A673 (cell line): ENCODE measurements around the gene PTCH1. TPM values are rescaled to one million over a fixed set of nuclear protein-coding genes. Genes with fewer than 3 reads are reported as not detected.

Source experiments
- BruUV-seq: library from RNA; stranded (reverse); fragments of 400-500 nt; replicated peaks from 2 replicates; lab custom pipeline; 2021; lab: Mats Ljungman, UMichigan
- CTCF ChIA-PET: fragments of 300-600 bp; sonication (Branson Sonifier 250); formaldehyde crosslinking; loops from one replicate; lab custom pipeline; 2022; ENCODE audit warnings: antibody characterized with exemption; lab: Charles Lee
- POLR2A ChIA-PET: fragments of 300-600 bp; sonication (Branson Sonifier 250); formaldehyde crosslinking; loops from one replicate; lab custom pipeline; 2022; ENCODE audit warnings: antibody characterized with exemption; ENCODE audit not compliant: low non-redundant PET; lab: Charles Lee
- DNase-seq: peaks from one replicate; pipeline ENCODE4 v3.0.0-alpha.2; 2015; ENCODE audit warnings: low spot score
- H3K27ac ChIP-seq: fragments of 200-600 bp; sonication (generic); 2 replicates; pipeline ENCODE4 v1.5.1; 2016; ENCODE audit warnings: mixed run types, low read depth, mild to moderate bottlenecking, mixed read lengths, antibody characterized with exemption, low read length; ENCODE audit not compliant: poor library complexity, severe bottlenecking
- H3K27me3 ChIP-seq: fragments of 200-600 bp; sonication (generic); replicated peaks from 2 replicates; pipeline ENCODE4 v1.6.1; 2017; ENCODE audit warnings: mixed run types, low read depth, mild to moderate bottlenecking, mixed read lengths, antibody characterized with exemption, low read length; ENCODE audit not compliant: insufficient read depth, poor library complexity
- H3K36me3 ChIP-seq: fragments of 200-600 bp; sonication (generic); 2 replicates; pipeline ENCODE4 v1.6.1; 2016; ENCODE audit warnings: mixed run types, mild to moderate bottlenecking, mixed read lengths, antibody characterized with exemption, low read length; ENCODE audit not compliant: insufficient read depth, poor library complexity, severe bottlenecking
- H3K4me1 ChIP-seq: fragments of 200-600 bp; sonication (generic); 2 replicates; pipeline ENCODE4 v1.6.1; 2017; ENCODE audit warnings: mixed run types, mild to moderate bottlenecking, mixed read lengths, antibody characterized with exemption, low read length; ENCODE audit not compliant: insufficient read depth, poor library complexity, severe bottlenecking
- H3K4me3 ChIP-seq: fragments of 200-600 bp; sonication (generic); 2 replicates; pipeline ENCODE4 v1.5.1; 2016; ENCODE audit warnings: low read depth, mixed run types, mild to moderate bottlenecking, mixed read lengths, low read length; ENCODE audit not compliant: poor library complexity, severe bottlenecking
- H3K9me3 ChIP-seq: fragments of 200-600 bp; sonication (generic); 2 replicates; pipeline ENCODE4 v1.6.1; 2016; ENCODE audit warnings: mixed run types, low read depth, mild to moderate bottlenecking, mixed read lengths, antibody characterized with exemption, low read length; ENCODE audit not compliant: poor library complexity, severe bottlenecking
- EZH2 ChIP-seq: fragments of 200-600 bp; sonication (generic); IDR thresholded peaks from 2 replicates; pipeline ENCODE4 v1.6.1; 2017; ENCODE audit warnings: borderline replicate concordance, low read depth, mild to moderate bottlenecking, mixed read lengths, antibody characterized with exemption, low read length; ENCODE audit not compliant: poor library complexity, severe bottlenecking
- intact Hi-C: fragments of 100-400 bp; cut with micrococcal nuclease; formaldehyde crosslinking; loops from one replicate; pipeline ENCODE4 v1.10.0; 2022; ENCODE audit not compliant: unreplicated experiment
- total RNA-seq: library from RNA; stranded (reverse); gene quantifications from 2 replicates; pipeline ENCODE4 v1.2.3, GENCODE V29; 2021
- TF ChIP-seq, protein P1 (sequence below): fragments of 300-800, 200-600 bp; sonication (generic); conservative IDR thresholded peaks from 2 replicates; pipeline ENCODE4 v1.5.1; 2017; ENCODE audit warnings: low read depth, mild to moderate bottlenecking, antibody characterized with exemption, low read length, moderate library complexity, mixed read lengths

Gene PTCH1
- total RNA-seq, 1 experiment from 2014 or later, result 36.5 TPM

DNA sequence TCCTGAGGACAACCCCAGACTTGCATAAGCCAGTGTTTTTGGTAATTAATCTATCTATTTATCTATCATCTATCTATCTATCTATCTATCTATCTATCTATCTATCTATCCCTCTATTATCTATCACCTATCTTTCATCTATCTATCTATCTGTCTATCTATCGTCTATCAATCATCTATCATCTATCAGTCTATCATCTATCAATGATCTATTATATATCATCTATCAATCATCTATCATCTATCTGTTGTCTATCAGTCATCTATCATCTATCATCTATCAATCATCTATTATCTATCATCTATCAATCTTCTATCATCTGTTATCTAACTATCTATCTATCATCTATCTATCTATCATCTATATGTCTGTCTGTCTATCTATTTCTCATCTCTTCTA lies 85.5 kb downstream of the PTCH1 start:
- Histone ChIP-seq H3K27me3 (no peaks in the 10 kb centered on the region), H3K36me3 (no peaks in the 10 kb centered on the region), H3K27ac (no peak overlapping the region), H3K4me3 (no peak overlapping the region), H3K9me3 (peaks cover 11% of the 10 kb centered on the region), H3K4me1 (peaks cover 5% of the 10 kb centered on the region)
- no TSS peak for BruUV-seq
- DNase-seq, result no peak
- ChIA-PET POLR2A (no interaction called here), CTCF (interaction anchor here (0.7 kb wide), 1 partner anchor 772 kb away, joined by 4 read pairs; no protein-coding TSS in a partner anchor)
- intact Hi-C loops, result no loop called here
- TF ChIP-seq EZH2, result no peak
- TF ChIP-seq, protein P1, sequence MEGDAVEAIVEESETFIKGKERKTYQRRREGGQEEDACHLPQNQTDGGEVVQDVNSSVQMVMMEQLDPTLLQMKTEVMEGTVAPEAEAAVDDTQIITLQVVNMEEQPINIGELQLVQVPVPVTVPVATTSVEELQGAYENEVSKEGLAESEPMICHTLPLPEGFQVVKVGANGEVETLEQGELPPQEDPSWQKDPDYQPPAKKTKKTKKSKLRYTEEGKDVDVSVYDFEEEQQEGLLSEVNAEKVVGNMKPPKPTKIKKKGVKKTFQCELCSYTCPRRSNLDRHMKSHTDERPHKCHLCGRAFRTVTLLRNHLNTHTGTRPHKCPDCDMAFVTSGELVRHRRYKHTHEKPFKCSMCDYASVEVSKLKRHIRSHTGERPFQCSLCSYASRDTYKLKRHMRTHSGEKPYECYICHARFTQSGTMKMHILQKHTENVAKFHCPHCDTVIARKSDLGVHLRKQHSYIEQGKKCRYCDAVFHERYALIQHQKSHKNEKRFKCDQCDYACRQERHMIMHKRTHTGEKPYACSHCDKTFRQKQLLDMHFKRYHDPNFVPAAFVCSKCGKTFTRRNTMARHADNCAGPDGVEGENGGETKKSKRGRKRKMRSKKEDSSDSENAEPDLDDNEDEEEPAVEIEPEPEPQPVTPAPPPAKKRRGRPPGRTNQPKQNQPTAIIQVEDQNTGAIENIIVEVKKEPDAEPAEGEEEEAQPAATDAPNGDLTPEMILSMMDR, result no peak

DNA sequence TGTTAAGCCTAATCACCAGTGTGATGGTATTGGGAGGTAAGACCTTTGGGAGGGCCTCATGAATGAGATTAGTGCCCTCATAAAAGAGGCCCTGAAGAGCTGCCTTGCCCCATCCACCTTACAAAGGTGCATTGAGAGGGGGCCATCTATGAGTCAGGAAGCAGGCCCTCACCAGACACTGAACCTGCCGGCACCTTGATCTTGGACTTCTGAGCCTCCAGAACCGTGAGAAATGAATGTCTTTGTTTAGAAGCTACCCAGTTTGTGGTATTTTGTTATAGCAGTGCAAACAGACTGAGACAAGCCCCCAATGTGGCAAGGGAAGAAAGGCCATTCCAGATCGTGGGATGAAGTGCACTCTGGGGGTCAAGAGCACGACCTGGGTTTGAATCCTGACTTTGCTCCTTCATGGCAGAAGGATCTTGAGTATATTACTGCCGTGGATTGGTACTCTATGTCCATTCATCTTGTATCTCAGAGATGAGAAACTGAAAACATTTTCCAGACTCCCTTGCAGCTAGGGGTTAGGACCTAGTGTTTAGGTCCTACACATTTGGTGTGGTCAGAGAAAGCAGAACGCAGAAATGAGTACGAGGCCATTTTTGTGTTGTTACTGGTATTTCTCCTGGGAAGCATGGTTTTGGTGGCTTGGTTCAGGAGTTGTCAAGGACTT lies 86.7 kb downstream of the PTCH1 start:
- H3K9me3 ChIP-seq, result peaks cover 11% of the 10 kb centered on the region
- H3K4me1 ChIP-seq, result peaks cover 5% of the 10 kb centered on the region
- no peaks in the 10 kb centered on the region for H3K36me3 ChIP-seq
- BruUV-seq, result no TSS peak
- CTCF ChIA-PET, result no interaction called here
- no peak for TF ChIP-seq EZH2
- TF ChIP-seq, protein P1, result no peak
- intact Hi-C loops, result no loop called here
- DNase-seq, result no peak
- H3K27me3 ChIP-seq, result no peaks in the 10 kb centered on the region
- POLR2A ChIA-PET, result no interaction called here
- no peak overlapping the region for H3K27ac ChIP-seq
- no peak overlapping the region for H3K4me3 ChIP-seq

DNA sequence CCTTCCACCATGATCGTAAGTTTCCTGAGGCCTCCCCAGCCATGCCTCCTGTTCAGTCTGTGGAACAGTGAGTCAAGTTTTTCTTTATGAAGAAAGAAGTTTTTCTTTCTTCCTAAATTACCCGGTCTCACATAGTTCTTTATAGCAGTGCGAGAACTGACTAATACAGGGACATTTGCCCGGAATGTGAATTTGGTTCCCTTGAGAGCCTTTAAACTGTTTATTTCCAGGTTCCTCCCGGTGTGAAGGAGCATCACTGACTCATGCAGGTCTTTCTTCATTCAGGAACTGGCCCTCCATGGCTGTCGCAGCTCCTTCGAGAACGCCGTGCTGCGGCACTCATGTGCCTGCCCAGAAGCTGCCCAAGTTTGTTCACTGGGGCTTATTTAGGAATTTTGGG lies 87.7 kb downstream of the PTCH1 start:
- TF ChIP-seq, protein P1, result no peak
- TF ChIP-seq EZH2, result no peak
- no TSS peak for BruUV-seq

More for the DNA sequence above, 87.7 kb downstream of the PTCH1 start:
- ChIA-PET CTCF (no interaction called here), POLR2A (no interaction called here)
- H3K4me1 ChIP-seq, result peaks cover 5% of the 10 kb centered on the region
- no peak overlapping the region for H3K27ac ChIP-seq
- H3K27me3 ChIP-seq, result no peaks in the 10 kb centered on the region
- DNase-seq, result no peak
- intact Hi-C loops, result no loop called here
- H3K4me3 ChIP-seq, result no peak overlapping the region
- no peaks in the 10 kb centered on the region for H3K36me3 ChIP-seq
- H3K9me3 ChIP-seq, result peaks cover 11% of the 10 kb centered on the region
